K562 (cell line): ENCODE data around the gene PLXNB2. TPM values are rescaled to one million over a fixed set of nuclear protein-coding genes. Genes with fewer than 3 reads are reported as not detected.

Experiments
- ADNP ChIP-seq: fragments of 200-800 bp; sonication (Bioruptor generic); IDR thresholded peaks from 2 replicates; pipeline ENCODE4 v1.6.1; 2016; ENCODE audit warnings: missing genetic modification characterization, missing compliant biosample characterization
- ARID2 ChIP-seq: fragments of 450-650 bp; IDR thresholded peaks from 2 replicates; pipeline ENCODE4 v1.6.1; 2017; ENCODE audit warnings: antibody characterized with exemption, mild to moderate bottlenecking
- CBFB ChIP-seq: sonication (generic); formaldehyde crosslinking; IDR thresholded peaks from 2 replicates; pipeline ENCODE4 v1.4.0; 2020; ENCODE audit warnings: mild to moderate bottlenecking, missing genetic modification reagents
- EHMT2 ChIP-seq: fragments of 450-650 bp; IDR thresholded peaks from 2 replicates; pipeline ENCODE4 v1.6.1; 2018; ENCODE audit warnings: antibody characterized with exemption
- ESRRB ChIP-seq: fragments of 250-450 bp; sonication (Bioruptor Pico); IDR thresholded peaks from 2 replicates; pipeline ENCODE4 v1.5.0; 2020; ENCODE audit warnings: mild to moderate bottlenecking, moderate library complexity, borderline replicate concordance
- ETV1 ChIP-seq: fragments of 450-650 bp; conservative IDR thresholded peaks from 2 replicates; pipeline ENCODE4 v1.6.1; 2016; ENCODE audit warnings: missing genetic modification characterization, control low read depth, low read depth, missing compliant biosample characterization
- HEY1 ChIP-seq: fragments of 250-450 bp; sonication (Bioruptor Pico); IDR thresholded peaks from 2 replicates; pipeline ENCODE4 v1.5.0; 2020; ENCODE audit warnings: mild to moderate bottlenecking, moderate library complexity, borderline replicate concordance
- MCM5 ChIP-seq: fragments of 450-650 bp; IDR thresholded peaks from 2 replicates; pipeline ENCODE4 v1.6.1; 2016; ENCODE audit warnings: low read depth
- NCOA4 ChIP-seq: fragments of 450-650 bp; IDR thresholded peaks from 2 replicates; pipeline ENCODE4 v1.6.1; 2018; ENCODE audit warnings: mild to moderate bottlenecking; ENCODE audit not compliant: partially characterized antibody
- POLR3A ChIP-seq: IDR thresholded peaks from 2 replicates; pipeline ENCODE4 v1.6.1; 2011; ENCODE audit warnings: borderline replicate concordance, mild to moderate bottlenecking, moderate library complexity; ENCODE audit not compliant: insufficient read length, insufficient read depth; ENCODE audit errors: extremely low read depth
- PTTG1 ChIP-seq: fragments of 450-650 bp; IDR thresholded peaks from 2 replicates; pipeline ENCODE4 v1.6.1; 2016; ENCODE audit warnings: low read depth, mild to moderate bottlenecking, missing genetic modification characterization, missing compliant biosample characterization
- RBM15 ChIP-seq: fragments of 200-400 bp; formaldehyde crosslinking; IDR thresholded peaks from 2 replicates; pipeline ENCODE4 v1.6.1; 2018; ENCODE audit warnings: mild to moderate bottlenecking, low read length, moderate library complexity; ENCODE audit not compliant: insufficient read depth
- SAP30 ChIP-seq: fragments of 200-600 bp; sonication (generic); IDR thresholded peaks from 2 replicates; pipeline ENCODE4 v1.6.1; 2012; ENCODE audit warnings: borderline replicate concordance, low read depth, mild to moderate bottlenecking, moderate library complexity, low read length, control low read depth, inconsistent platforms; ENCODE audit not compliant: insufficient read depth, poor library complexity, severe bottlenecking
- TRIM24 ChIP-seq, 2 experiments: fragments of 450-650 bp; IDR thresholded peaks; 2 replicates each; pipeline ENCODE4 v1.6.1; 2016
- ZBED1 ChIP-seq: IDR thresholded peaks from 2 replicates; pipeline ENCODE4 v1.6.1; 2014
- ZBTB1 ChIP-seq: sonication (generic); formaldehyde crosslinking; IDR thresholded peaks from 2 replicates; pipeline ENCODE4 v1.8.1; 2023; ENCODE audit warnings: missing genetic modification reagents, low read depth, mild to moderate bottlenecking, borderline replicate concordance
- ZNF57 ChIP-seq: fragments of 450-650 bp; formaldehyde crosslinking; IDR thresholded peaks from 2 replicates; pipeline ENCODE4 v1.4.0; 2020; ENCODE audit warnings: mild to moderate bottlenecking, moderate library complexity
- ZNF695 ChIP-seq: fragments of 450-650 bp; formaldehyde crosslinking; IDR thresholded peaks from 2 replicates; pipeline ENCODE4 v1.4.0; 2020; ENCODE audit warnings: mild to moderate bottlenecking, moderate library complexity
- ZSCAN29 ChIP-seq: fragments of 450-650 bp; IDR thresholded peaks from 2 replicates; pipeline ENCODE4 v1.6.1; 2017
- polyA plus RNA-seq, 8 experiments: library from polyadenylated mRNA; depleted of rRNA in 4 of 8; stranded (reverse) in 5 of 8; unstranded in 3 of 8; fragments of >200 nt; fragmentation: Nextera tagmentation in 2 of 8; fragmentation: Illumina TruSeq in 1 of 8; extraction: Ambion mirVana in 2 of 8; extraction: Trizol in 1 of 8; gene quantifications; 2 replicates each; pipeline versions ENCODE4 v1.2.1 to v1.2.3, GENCODE V29; 2011 to 2014; ENCODE audit warnings: inconsistent platforms in 1 of 8, missing spikeins in 1 of 8
- total RNA-seq, 7 experiments: library from RNA; depleted of rRNA in 6 of 7; stranded (reverse); fragments of >200 nt in 6 of 7; fragmentation: Illumina TruSeq in 2 of 7; extraction: Trizol in 2 of 7; gene quantifications; 2 replicates each; pipeline versions ENCODE4 v1.2.1 to v1.2.3, GENCODE V29; 2011 to 2021; ENCODE audit warnings: low replicate concordance in 1 of 7
- TF ChIP-seq, protein P1 (sequence below): sonication (generic); formaldehyde crosslinking; IDR thresholded peaks from 2 replicates; pipeline ENCODE4 v1.8.0; 2022; ENCODE audit warnings: mild to moderate bottlenecking, missing genetic modification reagents
- TF ChIP-seq, protein P2 (sequence below): fragments of 250-450 bp; sonication (Bioruptor Pico); IDR thresholded peaks from 2 replicates; pipeline ENCODE4 v1.8.0; 2022; ENCODE audit warnings: inconsistent platforms, mild to moderate bottlenecking, moderate library complexity, borderline replicate concordance
- TF ChIP-seq, protein P3 (sequence below): fragments of 250-450 bp; sonication (Bioruptor Pico); IDR thresholded peaks from 2 replicates; pipeline ENCODE4 v1.9.0; 2021; ENCODE audit warnings: mild to moderate bottlenecking
- TF ChIP-seq, protein P4 (sequence below): fragments of 450-650 bp; formaldehyde crosslinking; IDR thresholded peaks from 2 replicates; pipeline ENCODE4 v1.4.0; 2020; ENCODE audit warnings: mild to moderate bottlenecking, moderate library complexity
- TF ChIP-seq, protein P5 (sequence below): fragments of 250-450 bp; sonication (Bioruptor Pico); IDR thresholded peaks from 2 replicates; pipeline ENCODE4 v1.8.0; 2022; ENCODE audit warnings: moderate library complexity, mild to moderate bottlenecking, inconsistent platforms

The PLXNB2 gene
- total and polyA plus RNA-seq, 9 of the 15 experiments (the other 6 are each of a cell fraction or from before 2014, with no cell fraction given) = 0.15 to 45.1 (median 13.6) TPM

DNA sequence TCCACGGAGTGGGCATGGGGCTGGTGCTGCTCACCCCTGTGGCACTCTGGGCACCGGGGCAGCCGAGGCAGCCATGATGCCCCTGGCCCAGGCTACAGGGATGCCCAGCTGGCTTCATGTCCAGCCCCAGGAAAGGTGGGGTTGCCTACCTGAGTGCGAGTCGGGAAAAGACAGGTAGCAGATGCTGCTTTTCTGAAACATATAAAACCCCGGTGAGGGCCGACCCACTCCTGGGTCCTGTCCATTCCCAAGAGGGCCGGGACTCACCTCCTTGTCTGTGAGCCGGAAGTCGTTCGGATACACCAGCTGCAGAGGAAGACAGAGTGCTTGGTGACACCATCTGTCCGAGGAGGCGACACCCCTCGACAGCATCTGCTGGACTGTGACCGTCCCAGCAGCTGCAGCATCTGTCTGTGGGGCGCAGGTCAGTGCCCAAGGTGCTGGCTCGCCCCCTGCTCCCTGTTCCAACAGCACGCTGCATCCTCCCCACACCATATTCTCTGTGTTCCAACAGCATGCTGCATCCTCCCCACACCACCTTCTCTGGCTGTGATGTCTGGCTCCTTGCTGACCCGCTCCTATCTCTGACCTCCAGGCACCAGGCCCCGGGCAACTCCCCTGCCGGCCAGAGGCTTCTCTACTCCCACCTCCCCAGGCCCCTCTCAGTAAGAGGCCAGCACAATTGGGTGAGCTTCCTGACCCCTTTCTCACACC, 11.4 kb upstream of the PLXNB2 start (continued):
- TF ChIP-seq ESRRB (no peak), POLR3A (no peak), ZNF695 (CRISPR knock-in tag) (no peak), NCOA4 (no peak), MCM5 (no peak), CBFB (CRISPR knock-in tag) (no peak), HEY1 (CRISPR knock-in tag) (no peak), SAP30 (no peak), ZSCAN29 (no peak), ARID2 (no peak), ZBED1 (no peak), EHMT2 (no peak), ZBTB1 (CRISPR knock-in tag) (no peak), ZNF57 (no peak), RBM15 (no peak), TRIM24 (IDR thresholded peaks at IDR 0.05) (peak in 1 of 2 experiments; percentile 39; a peak in 1 of 4 replicates), PTTG1 (tag) (no peak), ADNP (tag) (no peak), ETV1 (tag) (0 out of 2 replicates have a peak, but pooled peaks have one; percentile 19)
- TF ChIP-seq, protein P1, sequence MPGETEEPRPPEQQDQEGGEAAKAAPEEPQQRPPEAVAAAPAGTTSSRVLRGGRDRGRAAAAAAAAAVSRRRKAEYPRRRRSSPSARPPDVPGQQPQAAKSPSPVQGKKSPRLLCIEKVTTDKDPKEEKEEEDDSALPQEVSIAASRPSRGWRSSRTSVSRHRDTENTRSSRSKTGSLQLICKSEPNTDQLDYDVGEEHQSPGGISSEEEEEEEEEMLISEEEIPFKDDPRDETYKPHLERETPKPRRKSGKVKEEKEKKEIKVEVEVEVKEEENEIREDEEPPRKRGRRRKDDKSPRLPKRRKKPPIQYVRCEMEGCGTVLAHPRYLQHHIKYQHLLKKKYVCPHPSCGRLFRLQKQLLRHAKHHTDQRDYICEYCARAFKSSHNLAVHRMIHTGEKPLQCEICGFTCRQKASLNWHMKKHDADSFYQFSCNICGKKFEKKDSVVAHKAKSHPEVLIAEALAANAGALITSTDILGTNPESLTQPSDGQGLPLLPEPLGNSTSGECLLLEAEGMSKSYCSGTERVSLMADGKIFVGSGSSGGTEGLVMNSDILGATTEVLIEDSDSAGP (CRISPR knock-in tag) = no peak
- TF ChIP-seq, protein P2, sequence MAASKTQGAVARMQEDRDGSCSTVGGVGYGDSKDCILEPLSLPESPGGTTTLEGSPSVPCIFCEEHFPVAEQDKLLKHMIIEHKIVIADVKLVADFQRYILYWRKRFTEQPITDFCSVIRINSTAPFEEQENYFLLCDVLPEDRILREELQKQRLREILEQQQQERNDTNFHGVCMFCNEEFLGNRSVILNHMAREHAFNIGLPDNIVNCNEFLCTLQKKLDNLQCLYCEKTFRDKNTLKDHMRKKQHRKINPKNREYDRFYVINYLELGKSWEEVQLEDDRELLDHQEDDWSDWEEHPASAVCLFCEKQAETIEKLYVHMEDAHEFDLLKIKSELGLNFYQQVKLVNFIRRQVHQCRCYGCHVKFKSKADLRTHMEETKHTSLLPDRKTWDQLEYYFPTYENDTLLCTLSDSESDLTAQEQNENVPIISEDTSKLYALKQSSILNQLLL (CRISPR knock-in tag) = no peak
- TF ChIP-seq, protein P3, sequence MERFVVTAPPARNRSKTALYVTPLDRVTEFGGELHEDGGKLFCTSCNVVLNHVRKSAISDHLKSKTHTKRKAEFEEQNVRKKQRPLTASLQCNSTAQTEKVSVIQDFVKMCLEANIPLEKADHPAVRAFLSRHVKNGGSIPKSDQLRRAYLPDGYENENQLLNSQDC (CRISPR knock-in tag) = no peak
- TF ChIP-seq, protein P4, sequence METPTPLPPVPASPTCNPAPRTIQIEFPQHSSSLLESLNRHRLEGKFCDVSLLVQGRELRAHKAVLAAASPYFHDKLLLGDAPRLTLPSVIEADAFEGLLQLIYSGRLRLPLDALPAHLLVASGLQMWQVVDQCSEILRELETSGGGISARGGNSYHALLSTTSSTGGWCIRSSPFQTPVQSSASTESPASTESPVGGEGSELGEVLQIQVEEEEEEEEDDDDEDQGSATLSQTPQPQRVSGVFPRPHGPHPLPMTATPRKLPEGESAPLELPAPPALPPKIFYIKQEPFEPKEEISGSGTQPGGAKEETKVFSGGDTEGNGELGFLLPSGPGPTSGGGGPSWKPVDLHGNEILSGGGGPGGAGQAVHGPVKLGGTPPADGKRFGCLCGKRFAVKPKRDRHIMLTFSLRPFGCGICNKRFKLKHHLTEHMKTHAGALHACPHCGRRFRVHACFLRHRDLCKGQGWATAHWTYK (CRISPR knock-in tag) = no peak
- TF ChIP-seq, protein P5, sequence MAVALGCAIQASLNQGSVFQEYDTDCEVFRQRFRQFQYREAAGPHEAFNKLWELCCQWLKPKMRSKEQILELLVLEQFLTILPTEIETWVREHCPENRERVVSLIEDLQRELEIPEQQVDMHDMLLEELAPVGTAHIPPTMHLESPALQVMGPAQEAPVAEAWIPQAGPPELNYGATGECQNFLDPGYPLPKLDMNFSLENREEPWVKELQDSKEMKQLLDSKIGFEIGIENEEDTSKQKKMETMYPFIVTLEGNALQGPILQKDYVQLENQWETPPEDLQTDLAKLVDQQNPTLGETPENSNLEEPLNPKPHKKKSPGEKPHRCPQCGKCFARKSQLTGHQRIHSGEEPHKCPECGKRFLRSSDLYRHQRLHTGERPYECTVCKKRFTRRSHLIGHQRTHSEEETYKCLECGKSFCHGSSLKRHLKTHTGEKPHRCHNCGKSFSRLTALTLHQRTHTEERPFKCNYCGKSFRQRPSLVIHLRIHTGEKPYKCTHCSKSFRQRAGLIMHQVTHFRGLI (CRISPR knock-in tag) = no peak
